Thyroid gland (tissue), 4 donors: Measurements from ENCODE around the gene AQP3.

ENCODE experiments used
- CTCF ChIP-seq, 6 experiments: fragments of 200-600 bp in 3 of 6; fragments of 450-650 bp in 3 of 6; sonication (generic) in 3 of 6; IDR thresholded peaks; one replicate each; pipeline ENCODE4 v1.5.1; 2016 to 2019; ENCODE audit warnings: antibody characterized with exemption in 6 of 6, mild to moderate bottlenecking in 2 of 6, inconsistent platforms in 1 of 6, moderate library complexity in 1 of 6
- POLR2A ChIP-seq, 2 donors: fragments of 450-650 bp; IDR thresholded peaks; one replicate each; pipeline ENCODE4 v1.6.1; 2017; ENCODE audit warnings: antibody characterized with exemption in 2 of 2, mild to moderate bottlenecking in 2 of 2, moderate library complexity in 1 of 2

- TF ChIP-seq POLR2A (IDR thresholded peaks at IDR 0.05) (no peak), CTCF (IDR thresholded peaks at IDR 0.05) (no peak)
Measured at GRCh38 chr9:33418090-33418489, 29.3 kb downstream of the AQP3 start.
